Endothelial cell of umbilical vein (primary cell): ENCODE data around the gene OR5AC2.

ENCODE experiments used
- CTCF ChIP-seq, 2 donors: IDR thresholded peaks; 1 replicate in 1 of 2; 2 replicates in 1 of 2; pipeline ENCODE4 v1.5.1; 2011; ENCODE audit warnings: low read length in 2 of 2, mild to moderate bottlenecking in 2 of 2, moderate library complexity in 2 of 2, control low read depth in 1 of 2, inconsistent platforms in 1 of 2, low read depth in 1 of 2; ENCODE audit not compliant: insufficient read depth in 1 of 2; ENCODE audit errors: extremely low read depth in 1 of 2
- JUN ChIP-seq: IDR thresholded peaks from 2 replicates; pipeline ENCODE4 v1.6.1; 2011; ENCODE audit warnings: borderline replicate concordance, low read depth; ENCODE audit not compliant: insufficient read length, insufficient read depth
- MYC ChIP-seq: IDR thresholded peaks from one replicate; pipeline ENCODE4 v1.6.1; 2011; ENCODE audit warnings: mild to moderate bottlenecking, low read depth, low read length
- POLR2A ChIP-seq: IDR thresholded peaks from 2 replicates; pipeline ENCODE4 v1.6.1; 2012; ENCODE audit warnings: low read depth, mild to moderate bottlenecking, control low read depth, low read length

DNA sequence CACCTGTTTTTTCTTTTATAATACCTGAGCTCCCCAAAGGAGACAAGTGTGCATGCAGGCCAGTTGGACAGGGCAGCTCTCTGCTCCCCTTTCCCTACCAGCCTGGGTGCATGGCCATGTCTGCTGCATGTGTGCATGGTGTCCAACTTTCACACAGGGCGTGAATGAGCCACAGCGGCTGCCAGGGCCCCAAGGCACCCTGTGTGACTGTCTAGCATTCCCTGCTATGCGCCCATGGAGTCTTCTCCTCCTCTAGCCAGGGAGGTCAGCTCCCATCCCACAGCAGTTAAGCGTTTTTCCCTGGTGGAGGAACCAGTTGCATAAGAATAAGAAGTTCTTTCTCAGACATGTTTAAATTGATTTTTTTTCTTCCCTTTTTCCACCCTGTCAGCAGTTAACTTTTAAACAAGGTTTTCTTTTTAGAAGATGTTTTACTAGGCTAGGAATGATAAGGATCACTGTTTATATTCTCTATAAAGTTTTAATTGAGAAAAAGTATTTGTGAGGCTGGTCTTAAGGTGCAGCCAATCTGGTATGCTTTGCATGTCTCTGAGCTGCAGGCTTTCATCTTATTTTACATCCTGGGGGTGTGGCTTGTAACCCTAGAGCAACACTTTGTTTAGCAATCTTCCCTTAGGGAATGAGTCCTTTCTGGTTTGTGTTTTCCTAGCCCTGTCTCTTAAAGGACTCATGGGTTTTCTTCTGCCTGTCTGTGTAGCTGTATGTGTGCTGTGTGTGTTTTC lies 23.0 kb downstream of the OR5AC2 start:
- no peak for TF ChIP-seq CTCF (IDR thresholded peaks at IDR 0.05; ENCODE audit: extremely low read depth in 1 of 2, insufficient read depth in 1 of 2, low read depth in 1 of 2, low read length in 2 of 2)
- TF ChIP-seq JUN = no peak
- no peak for TF ChIP-seq POLR2A
- no peak for TF ChIP-seq MYC
